B cell (primary cell): Measurements from ENCODE around the gene PPP1R16B. TPM values are rescaled to one million over a fixed set of nuclear protein-coding genes. Genes with fewer than 3 reads are reported as not detected.
"Not testable (repeated sequence)": the region's sequence is repeated elsewhere in the genome, so short reads cannot be mapped to it uniquely, and the experiment has no call there.

Experiments
- ATAC-seq: fragments of 200-7000 bp; cut with Tn5 transposase; one replicate; pipeline ENCODE4 v1.10.0; 2021; ENCODE audit warnings: low read depth, mild to moderate bottlenecking, moderate number of reproducible peaks, moderate library complexity
- CTCF ChIA-PET: fragments of 350-600 bp; sonication (Branson Sonifier 250); formaldehyde crosslinking; loops from one replicate; lab custom pipeline; 2021; ENCODE audit warnings: antibody characterized with exemption, inconsistent platforms; lab: Charles Lee
- POLR2A ChIA-PET: fragments of 350-600 bp; sonication (Branson Sonifier 250); formaldehyde crosslinking; loops from one replicate; lab custom pipeline; 2021; ENCODE audit warnings: antibody characterized with exemption; lab: Charles Lee
- DNase-seq: peaks from one replicate; pipeline ENCODE4 v3.0.0; 2013
- H2AFZ ChIP-seq: 2 replicates; pipeline ENCODE4 v1.6.1; 2012; ENCODE audit warnings: mild to moderate bottlenecking, low read depth, low read length; ENCODE audit not compliant: insufficient read depth, poor library complexity, severe bottlenecking
- H3K27ac ChIP-seq, 2 donors: 1 replicate in 1 of 2; 2 replicates in 1 of 2; pipeline ENCODE4 v1.5.1; 2012 to 2013; ENCODE audit warnings: low read length in 2 of 2, mild to moderate bottlenecking in 2 of 2, moderate library complexity in 1 of 2
- H3K27me3 ChIP-seq, 4 experiments: fragments of 200-600 bp in 1 of 4; sonication (generic) in 1 of 4; replicated peaks in 1 of 4; 1 replicate in 2 of 4; 2 replicates in 2 of 4; pipeline versions ENCODE4 v1.6.1 to v1.7.0; 2013 to 2016; ENCODE audit warnings: low read length in 3 of 4, mild to moderate bottlenecking in 2 of 4, mixed read lengths in 1 of 4, moderate library complexity in 1 of 4; ENCODE audit not compliant: insufficient read depth in 4 of 4, control insufficient read depth in 3 of 4; ENCODE audit errors: control extremely low read depth in 1 of 4
- H3K36me3 ChIP-seq, 2 experiments: replicated peaks in 1 of 2; 1 replicate in 1 of 2; 2 replicates in 1 of 2; pipeline versions ENCODE4 v1.6.1 to v1.7.1; 2013; ENCODE audit warnings: low read length in 1 of 2; ENCODE audit not compliant: insufficient read depth in 2 of 2, control insufficient read depth in 1 of 2; ENCODE audit errors: control extremely low read depth in 1 of 2, extremely low read depth in 1 of 2
- H3K4me1 ChIP-seq, 2 donors: fragments of 200-600 bp in 1 of 2; sonication (generic) in 1 of 2; 1 replicate in 1 of 2; 2 replicates in 1 of 2; pipeline versions ENCODE4 v1.5.1 to v1.6.1; 2013 to 2017; ENCODE audit warnings: low read length in 2 of 2; ENCODE audit not compliant: control insufficient read depth in 2 of 2, insufficient read depth in 2 of 2
- H3K4me2 ChIP-seq: replicated peaks from 2 replicates; pipeline ENCODE3; 2012; ENCODE audit warnings: mild to moderate bottlenecking, low read depth, low read length; ENCODE audit not compliant: poor library complexity, severe bottlenecking
- H3K4me3 ChIP-seq, 5 experiments: fragments of 200-600 bp in 1 of 5; sonication (generic) in 1 of 5; 1 replicate in 3 of 5; 2 replicates in 2 of 5; pipeline versions ENCODE4 v1.5.1 to v1.7.0; 2011 to 2016; ENCODE audit warnings: low read length in 4 of 5, mild to moderate bottlenecking in 4 of 5, low read depth in 2 of 5, control low read depth in 1 of 5, moderate library complexity in 1 of 5; ENCODE audit not compliant: insufficient read depth in 1 of 5; ENCODE audit errors: control extremely low read depth in 1 of 5, extremely low read depth in 1 of 5
- H3K79me2 ChIP-seq: fragments of 200-600 bp; sonication (generic); one replicate; pipeline ENCODE4 v1.6.0; 2016; ENCODE audit warnings: low read length; ENCODE audit not compliant: control insufficient read depth, insufficient read depth
- H3K9ac ChIP-seq: fragments of 200-600 bp; sonication (generic); 2 replicates; pipeline ENCODE4 v1.6.1; 2017; ENCODE audit warnings: mild to moderate bottlenecking, low read length, moderate library complexity
- H3K9me3 ChIP-seq, 3 donors: one replicate each; pipeline versions ENCODE4 v1.6.1 to v1.7.1; 2013; ENCODE audit warnings: low read length in 2 of 3; ENCODE audit not compliant: control insufficient read depth in 2 of 3, insufficient read depth in 1 of 3; ENCODE audit errors: control extremely low read depth in 1 of 3
- H4K20me1 ChIP-seq: 2 replicates; pipeline ENCODE4 v1.6.0; 2012; ENCODE audit warnings: mild to moderate bottlenecking, low read length; ENCODE audit not compliant: insufficient read depth, control insufficient read depth, poor library complexity, severe bottlenecking
- H3K27ac Mint-ChIP-seq: one replicate; pipeline ENCODE4 v1.8.0; 2021; ENCODE audit warnings: mixed read lengths
- H3K27me3 Mint-ChIP-seq: one replicate; pipeline ENCODE4 v1.8.0; 2021; ENCODE audit warnings: mixed read lengths
- H3K4me1 Mint-ChIP-seq: one replicate; pipeline ENCODE4 v1.8.0; 2021; ENCODE audit warnings: mixed read lengths
- H3K4me3 Mint-ChIP-seq: one replicate; pipeline ENCODE4 v1.8.0; 2021; ENCODE audit warnings: mixed read lengths
- H3K9me3 Mint-ChIP-seq: one replicate; pipeline ENCODE4 v1.8.0; 2022; ENCODE audit warnings: mixed read lengths; ENCODE audit not compliant: insufficient read depth
- EZH2 ChIP-seq: IDR thresholded peaks from 2 replicates; pipeline ENCODE4 v1.6.1; 2012; ENCODE audit warnings: borderline replicate concordance, low read depth, mild to moderate bottlenecking, moderate library complexity, low read length; ENCODE audit not compliant: insufficient read depth, poor library complexity, severe bottlenecking
- WGBS: methylation state at CpG from one replicate; pipeline ENCODE4 v1.1.5; 2013; ENCODE audit warnings: missing lambda C conversion rate; ENCODE audit not compliant: insufficient coverage; 5-methylcytosine and 5-hydroxymethylcytosine counted together
- intact Hi-C: fragments of 100-400 bp; cut with micrococcal nuclease; formaldehyde crosslinking; loops from one replicate; pipeline ENCODE4 v1.10.0; 2022
- polyA plus RNA-seq: library from polyadenylated mRNA; depleted of rRNA; stranded (reverse); fragments of >200 nt; gene quantifications from 2 replicates; pipeline ENCODE4 v1.2.3, GENCODE V29; 2012
- total RNA-seq, 2 donors: library from RNA; stranded (reverse); fragments of 120-200 nt in 1 of 2; gene quantifications; 1 replicate in 1 of 2; 2 replicates in 1 of 2; pipeline versions ENCODE4 v1.2.3 to v1.2.4, GENCODE V29; 2013 to 2022
- TF ChIP-seq, protein P1 (sequence below): fragments of 200-600 bp; IDR thresholded peaks from one replicate; pipeline ENCODE4 v1.8.0; 2022; ENCODE audit warnings: antibody characterized with exemption, mild to moderate bottlenecking

The PPP1R16B gene
- total and polyA plus RNA-seq, 2 donors (not counting 1 experiment from before 2014, with no cell fraction given): 58.8 to 108 TPM

DNA sequence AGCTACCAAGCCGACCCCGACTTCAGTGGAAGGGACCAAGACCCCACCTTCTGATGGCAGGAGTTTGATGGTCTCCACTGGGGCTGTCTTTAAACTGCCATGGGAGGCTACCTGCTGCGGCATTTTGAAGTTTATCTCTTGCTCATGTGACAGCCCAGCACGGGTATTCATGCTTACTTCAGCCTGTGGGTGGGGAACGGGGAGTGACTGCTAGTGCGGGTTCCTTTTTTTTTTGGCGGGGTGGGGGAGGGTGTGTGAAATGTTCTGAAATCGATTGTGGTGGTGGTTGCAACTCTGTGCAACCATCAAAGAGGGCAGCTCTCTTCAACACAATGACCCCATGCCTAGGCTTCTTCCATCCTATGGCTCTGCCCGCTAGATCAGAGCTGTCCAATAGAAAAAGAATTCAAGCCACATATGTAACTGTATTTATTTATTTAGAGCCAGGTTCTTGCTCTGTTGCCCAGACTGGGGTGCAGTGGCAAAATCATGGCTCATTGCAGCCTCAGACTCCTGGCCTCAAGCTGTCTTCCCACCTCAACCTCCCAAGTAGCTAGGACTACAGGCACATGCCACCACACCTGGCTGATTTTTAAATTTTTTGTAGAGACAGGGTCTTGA is 53.7 kb downstream of the PPP1R16B start:
- peak; percentile 87 for DNase-seq
- H3K27me3 Mint-ChIP-seq: no peaks in the 10 kb centered on the region
- peak overlapping the region; percentile 93 for H3K27ac Mint-ChIP-seq
- Histone ChIP-seq H3K4me3 (peak overlapping the region in 2 of 5 experiments; percentile 4 to 24), H3K36me3 (peaks cover 0 to 29% of the 10 kb centered on the region in 2 experiments), H3K9me3 (no peaks in the 10 kb centered on the region), H3K27ac (peak overlapping the region; percentile 97 to 98), H4K20me1 (no peaks in the 10 kb centered on the region), H3K4me1 (peaks cover 93 to 98% of the 10 kb centered on the region in 2 donors), H3K27me3 (no peaks in the 10 kb centered on the region), H3K4me2 (peak overlapping the region; percentile 60), H3K79me2 (peaks cover 99% of the 10 kb centered on the region), H3K9ac (peak overlapping the region; percentile 25), H2AFZ (peak overlapping the region; percentile 57)
- intact Hi-C loops: loop anchor here (1.0 to 2.0 kb wide), 3 partner anchors 16 to 34 kb away; no protein-coding TSS in a partner anchor
- ATAC-seq: peak; percentile 63
- CTCF ChIA-PET: interaction anchor here (0.6 to 8.7 kb wide), 14 partner anchors 13 to 54 kb away, joined by 3 to 84 read pairs (median 6); partner anchors contain the start of gene PPP1R16B
- no peaks in the 10 kb centered on the region for H3K9me3 Mint-ChIP-seq
- H3K4me3 Mint-ChIP-seq: peak overlapping the region; percentile 79
- WGBS: 35% methylated on average over 4 of the region's 9 CpGs
- H3K4me1 Mint-ChIP-seq: peaks cover 96% of the 10 kb centered on the region
- POLR2A ChIA-PET: interaction anchor here (0.7 to 2.4 kb wide), 8 partner anchors 12 to 103 kb away, joined by 3 to 15 read pairs (median 3); partner anchors contain the start of gene DHX35
- TF ChIP-seq EZH2: no peak
- TF ChIP-seq, protein P1, sequence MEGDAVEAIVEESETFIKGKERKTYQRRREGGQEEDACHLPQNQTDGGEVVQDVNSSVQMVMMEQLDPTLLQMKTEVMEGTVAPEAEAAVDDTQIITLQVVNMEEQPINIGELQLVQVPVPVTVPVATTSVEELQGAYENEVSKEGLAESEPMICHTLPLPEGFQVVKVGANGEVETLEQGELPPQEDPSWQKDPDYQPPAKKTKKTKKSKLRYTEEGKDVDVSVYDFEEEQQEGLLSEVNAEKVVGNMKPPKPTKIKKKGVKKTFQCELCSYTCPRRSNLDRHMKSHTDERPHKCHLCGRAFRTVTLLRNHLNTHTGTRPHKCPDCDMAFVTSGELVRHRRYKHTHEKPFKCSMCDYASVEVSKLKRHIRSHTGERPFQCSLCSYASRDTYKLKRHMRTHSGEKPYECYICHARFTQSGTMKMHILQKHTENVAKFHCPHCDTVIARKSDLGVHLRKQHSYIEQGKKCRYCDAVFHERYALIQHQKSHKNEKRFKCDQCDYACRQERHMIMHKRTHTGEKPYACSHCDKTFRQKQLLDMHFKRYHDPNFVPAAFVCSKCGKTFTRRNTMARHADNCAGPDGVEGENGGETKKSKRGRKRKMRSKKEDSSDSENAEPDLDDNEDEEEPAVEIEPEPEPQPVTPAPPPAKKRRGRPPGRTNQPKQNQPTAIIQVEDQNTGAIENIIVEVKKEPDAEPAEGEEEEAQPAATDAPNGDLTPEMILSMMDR: no peak

GRCh38 chr20:38859857-38860256 is 54.4 kb downstream of the PPP1R16B start:
- Mint-ChIP-seq H3K27ac (peak overlapping the region; percentile 86), H3K4me3 (peak overlapping the region; percentile 70), H3K4me1 (peaks cover 96% of the 10 kb centered on the region)
- H2AFZ ChIP-seq, H3K9me3 Mint-ChIP-seq, DNase-seq, H3K9ac ChIP-seq, ATAC-seq, H3K9me3 ChIP-seq, H3K4me2 ChIP-seq, H4K20me1 ChIP-seq, H3K27me3 ChIP-seq, H3K4me3 ChIP-seq, H3K27me3 Mint-ChIP-seq: not testable (repeated sequence)
- Histone ChIP-seq H3K79me2 (peaks cover 99% of the 10 kb centered on the region), H3K27ac (peak overlapping the region; percentile 97), H3K4me1 (peaks cover 95 to 100% of the 10 kb centered on the region in 2 donors), H3K36me3 (peaks cover 0 to 24% of the 10 kb centered on the region in 2 experiments)
- WGBS: 93% methylated on average over 2 of the region's 4 CpGs
- CTCF ChIA-PET: interaction anchor here (1.1 to 8.7 kb wide), 12 partner anchors 13 to 57 kb away, joined by 3 to 84 read pairs (median 5); partner anchors contain the start of gene PPP1R16B
- intact Hi-C loops: loop anchor here (1.0 to 2.0 kb wide), 3 partner anchors 15 to 33 kb away; no protein-coding TSS in a partner anchor
- POLR2A ChIA-PET: interaction anchor here (0.8 to 2.4 kb wide), 7 partner anchors 11 to 103 kb away, joined by 3 to 15 read pairs (median 4); partner anchors contain the start of gene DHX35
